ENCODE measurements around the gene KCTD2.
"Not testable (repeated sequence)": the region's sequence is repeated elsewhere in the genome, so short reads cannot be mapped to it uniquely, and the experiment has no call there.

Gene KCTD2, protein sequence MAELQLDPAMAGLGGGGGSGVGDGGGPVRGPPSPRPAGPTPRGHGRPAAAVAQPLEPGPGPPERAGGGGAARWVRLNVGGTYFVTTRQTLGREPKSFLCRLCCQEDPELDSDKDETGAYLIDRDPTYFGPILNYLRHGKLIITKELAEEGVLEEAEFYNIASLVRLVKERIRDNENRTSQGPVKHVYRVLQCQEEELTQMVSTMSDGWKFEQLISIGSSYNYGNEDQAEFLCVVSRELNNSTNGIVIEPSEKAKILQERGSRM

DNA sequence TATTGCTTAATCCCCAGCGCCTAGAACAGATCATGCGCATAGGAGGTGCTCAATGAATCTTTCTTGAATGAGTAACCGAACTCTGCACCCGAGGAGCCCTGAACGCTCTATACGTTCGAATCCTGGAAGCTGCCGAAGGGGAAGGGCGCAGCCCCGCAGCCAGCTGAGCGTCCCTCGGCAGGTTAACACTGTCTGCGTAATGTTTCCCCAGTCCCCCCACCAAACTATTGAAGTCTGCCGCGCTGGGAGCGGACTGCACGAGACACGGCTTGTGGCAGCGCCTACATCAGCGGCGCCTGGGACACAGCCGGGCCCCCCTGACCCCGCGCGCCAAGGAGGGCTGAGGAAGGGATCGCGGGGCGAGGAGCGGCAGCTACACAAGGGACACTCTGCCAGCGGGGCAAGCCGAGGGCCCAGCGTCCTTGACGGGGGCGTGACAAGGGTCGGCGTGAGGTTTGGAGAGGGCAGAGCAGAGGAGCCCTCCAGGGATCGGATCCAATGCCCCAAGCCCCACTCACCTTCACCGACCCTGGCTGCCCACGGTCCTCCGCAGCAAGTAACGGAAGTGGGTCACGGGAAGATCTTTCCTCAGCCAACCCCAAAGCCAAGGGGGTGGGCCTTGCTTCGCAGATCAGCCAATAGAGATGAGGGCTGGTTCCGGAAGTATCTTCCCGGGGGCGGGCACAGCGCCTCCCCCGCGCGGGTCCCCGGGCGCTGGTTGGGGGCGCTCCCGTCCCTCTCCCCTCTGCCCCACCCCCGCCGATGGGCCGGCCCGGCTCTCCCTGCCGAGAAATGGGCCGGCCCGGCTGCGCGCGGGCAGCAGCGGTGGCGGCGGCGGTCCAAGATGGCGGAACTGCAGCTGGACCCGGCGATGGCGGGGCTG, at the start of gene KCTD2, which contains the start of gene ATP5PD:
TSS of gene KCTD2 (plus strand) at position 819 of the 883 bp plus-strand sequence. CDS start at position 845, 26 bp downstream.
TSS of gene ATP5PD (minus strand) at position 563 of the 883 bp plus-strand sequence. CDS start 4,319 bp downstream, outside the sequence.
- DNase-seq (ENCODE audit: low spot score) (peak; percentile 92), FAIRE-seq (peak; percentile 66)

- no peak for FAIRE-seq
Observed at GRCh38 chr17:74998783-74999182, 48.2 kb upstream of the KCTD2 start.

DNA sequence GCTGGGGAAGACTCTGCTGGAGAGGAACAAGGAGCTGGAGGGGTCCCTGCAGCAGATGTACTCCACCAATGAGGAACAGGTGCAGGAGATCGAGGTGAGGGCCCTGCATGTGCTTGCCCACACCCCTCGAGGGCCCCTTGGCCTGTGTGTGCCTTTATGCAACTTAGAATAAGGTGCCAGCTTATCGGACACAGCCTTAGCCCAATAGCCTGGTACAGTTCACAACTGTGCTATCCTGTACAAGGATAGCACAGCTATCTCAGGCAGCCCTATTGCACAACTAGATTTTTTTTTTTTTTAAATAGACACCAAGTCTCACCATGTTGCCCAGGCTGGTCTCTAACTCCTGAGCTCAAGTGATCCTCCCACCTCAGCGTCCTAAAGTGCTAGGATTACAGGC, 47.5 kb upstream of the KCTD2 start:
- DNase-seq (ENCODE audit: low spot score) = no peak
- FAIRE-seq = no peak

More at GRCh38 chr17:74998783-74999182, 48.2 kb upstream of the KCTD2 start:
- DNase-seq (ENCODE audit: low spot score) = no peak

- FAIRE-seq (no peak), DNase-seq (ENCODE audit: low spot score) (no peak)
Observed at GRCh38 chr17:75001915-75002843, 44.8 kb upstream of the KCTD2 start.

- DNase-seq (ENCODE audit: low spot score) (no peak), FAIRE-seq (no peak)
Observed at GRCh38 chr17:75003070-75003956, 43.7 kb upstream of the KCTD2 start.

DNA sequence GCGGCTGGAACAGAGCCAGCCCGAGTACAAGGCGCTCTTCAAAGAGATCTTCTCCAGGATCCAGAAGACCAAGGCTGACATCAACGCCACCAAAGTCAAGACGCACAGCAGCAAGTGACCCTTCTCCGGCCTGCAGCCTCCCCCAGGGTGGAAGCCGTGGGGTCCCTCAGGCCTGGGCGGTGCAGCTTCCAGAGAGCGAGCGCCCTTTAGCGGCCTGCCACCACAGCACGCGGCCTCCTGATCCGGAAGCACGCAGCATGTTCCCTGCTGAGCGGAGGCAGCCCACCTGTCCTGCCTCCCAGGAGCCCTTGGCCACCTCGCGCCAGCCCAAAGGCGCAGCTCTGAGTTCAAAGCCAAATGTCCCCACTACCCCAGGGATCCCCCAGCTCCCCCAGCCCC, 43.1 kb upstream of the KCTD2 start:
- no peak for DNase-seq (ENCODE audit: low spot score)
- FAIRE-seq = no peak

DNA sequence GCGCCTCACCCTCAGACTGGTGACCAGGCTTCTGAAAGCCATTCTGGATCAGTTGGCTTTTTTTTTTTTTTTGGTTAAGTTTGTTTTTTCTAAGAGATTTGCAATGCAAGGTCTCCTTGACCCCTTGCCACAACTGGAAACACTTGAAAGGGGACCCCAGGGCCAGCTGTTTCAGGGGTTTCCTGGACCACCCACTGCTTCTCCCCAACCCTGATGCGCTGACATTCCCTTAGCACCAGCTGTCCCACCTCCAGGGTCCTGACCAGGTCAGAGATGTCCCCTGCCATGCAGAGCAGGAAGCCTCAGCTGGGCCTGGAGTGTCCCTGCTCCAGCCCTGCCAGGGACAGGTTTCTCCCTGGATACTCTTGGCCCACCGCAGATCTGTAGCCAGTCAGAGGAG, 42.7 kb upstream of the KCTD2 start:
- DNase-seq (ENCODE audit: low spot score) (no peak), FAIRE-seq (no peak)

DNA sequence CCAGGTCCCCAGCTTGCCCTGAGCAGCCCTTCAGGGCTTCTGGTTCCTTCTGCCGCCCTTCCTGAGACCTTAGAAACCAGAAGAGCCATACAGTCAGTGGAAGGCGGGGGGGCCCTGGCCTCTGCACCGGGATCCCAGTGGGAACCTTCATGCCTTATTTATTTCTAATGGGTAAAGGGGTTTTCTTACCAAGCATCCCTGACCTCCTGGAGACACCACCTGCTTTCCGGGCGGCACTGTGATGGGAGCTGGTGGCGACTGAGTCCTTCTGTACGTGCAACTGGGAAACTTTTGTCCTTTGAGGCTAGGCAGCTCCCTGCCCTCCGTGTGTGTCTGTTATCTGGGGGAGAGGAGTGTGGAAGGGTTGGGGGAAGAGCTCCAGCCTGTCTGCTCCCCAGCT, 41.7 kb upstream of the KCTD2 start:
- DNase-seq (ENCODE audit: low spot score) (no peak), FAIRE-seq (no peak)

- FAIRE-seq; DNase-seq (ENCODE audit: low spot score): not testable (repeated sequence)
Observed at GRCh38 chr17:75006084-75006483, 40.9 kb upstream of the KCTD2 start.

GRCh38 chr17:75006653-75007052, 40.4 kb upstream of the KCTD2 start:
- DNase-seq (ENCODE audit: low spot score) (no peak), FAIRE-seq (no peak)

- FAIRE-seq = no peak
- DNase-seq (ENCODE audit: low spot score) = no peak
Observed at GRCh38 chr17:75008373-75008772, 38.7 kb upstream of the KCTD2 start.

GRCh38 chr17:75009139-75009724, 37.8 kb upstream of the KCTD2 start:
- no peak for DNase-seq (ENCODE audit: low spot score)
- FAIRE-seq = no peak

- no peak for FAIRE-seq
- peak; percentile 37 for DNase-seq (ENCODE audit: low spot score)
Observed at GRCh38 chr17:75010683-75011400, 36.2 kb upstream of the KCTD2 start.

- FAIRE-seq (no peak), DNase-seq (ENCODE audit: low spot score) (no peak)
Observed at GRCh38 chr17:75011401-75012095, 35.5 kb upstream of the KCTD2 start.

DNA sequence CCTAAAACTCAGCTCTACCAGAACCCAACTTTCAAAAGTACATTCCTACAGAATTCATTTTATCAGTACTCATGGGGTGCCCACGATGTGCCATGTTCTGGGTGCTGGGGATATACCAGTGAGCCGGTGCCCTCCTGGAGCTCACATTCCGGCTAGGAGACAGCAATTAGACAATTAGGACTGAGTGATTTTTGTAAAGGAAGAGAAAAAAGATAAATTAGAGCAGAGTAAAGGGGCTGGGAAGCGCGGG, 35.0 kb upstream of the KCTD2 start:
- DNase-seq (ENCODE audit: low spot score) (no peak), FAIRE-seq (no peak)

- DNase-seq (ENCODE audit: low spot score) (peak; percentile 70), FAIRE-seq (no peak)
Observed at GRCh38 chr17:75012346-75013091, 34.5 kb upstream of the KCTD2 start, which contains the start of gene MRPL58. Gene MRPL58 (plus strand): TSS chr17:75012670. CDS start chr17:75012687, 17 bp downstream.

GRCh38 chr17:75013092-75013559, 33.9 kb upstream of the KCTD2 start:
- DNase-seq (ENCODE audit: low spot score) = no peak
- FAIRE-seq = no peak

DNA sequence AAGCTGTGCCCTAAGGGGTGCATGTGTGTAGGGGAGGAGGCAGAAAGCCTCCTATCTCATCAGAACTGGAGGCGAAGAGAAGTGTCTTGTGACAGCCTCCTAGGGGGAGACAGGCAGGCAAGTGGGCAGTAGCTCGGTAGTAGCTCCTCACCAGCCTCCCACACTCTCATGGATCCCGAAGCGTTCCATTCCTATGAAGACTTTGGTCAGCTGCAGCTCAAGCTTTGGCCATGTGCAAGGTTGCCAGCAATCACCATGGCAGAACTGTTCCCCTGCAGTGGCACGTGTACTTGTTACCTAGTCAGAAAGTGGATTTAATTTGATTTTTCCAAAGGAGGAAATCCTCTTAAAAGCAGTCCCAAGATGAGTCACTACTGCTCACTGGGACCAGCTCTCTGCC, 27.9 kb upstream of the KCTD2 start:
- DNase-seq (ENCODE audit: low spot score) (no peak), FAIRE-seq (no peak)

All from RCC 7860 (cell line).